Activated B cell treated with CpG ODN at 0.5 μM for 24 hours (primary cell): ENCODE measurements around the gene IGLL1. TPM values are rescaled to one million over a fixed set of nuclear protein-coding genes. Genes with fewer than 3 reads are reported as not detected.
A peak's percentile ranks its signal among the peaks of the same experiment; 100 is the strongest.

Experiments
- ATAC-seq: fragments of 200-7000 bp; cut with Tn5 transposase; one replicate; pipeline ENCODE4 v1.10.0; 2021; ENCODE audit warnings: low read depth, mild to moderate bottlenecking, moderate library complexity
- CTCF ChIA-PET: fragments of 350-600 bp; sonication (Branson Sonifier 250); formaldehyde crosslinking; loops from one replicate; lab custom pipeline; 2021; ENCODE audit warnings: antibody characterized with exemption; lab: Charles Lee
- POLR2A ChIA-PET: fragments of 350-600 bp; sonication (Branson Sonifier 250); formaldehyde crosslinking; loops from one replicate; lab custom pipeline; 2021; ENCODE audit warnings: antibody characterized with exemption; lab: Charles Lee
- DNase-seq: peaks from one replicate; pipeline ENCODE4 v3.0.0; 2022
- H3K27ac Mint-ChIP-seq: one replicate; pipeline ENCODE4 v1.8.0; 2020; ENCODE audit warnings: mixed read lengths
- H3K27me3 Mint-ChIP-seq: one replicate; pipeline ENCODE4 v1.8.0; 2021; ENCODE audit warnings: mixed read lengths
- H3K36me3 Mint-ChIP-seq: one replicate; pipeline ENCODE4 v1.8.0; 2021; ENCODE audit warnings: low read depth, mixed read lengths
- H3K4me1 Mint-ChIP-seq: one replicate; pipeline ENCODE4 v1.8.0; 2021; ENCODE audit warnings: mixed read lengths
- H3K4me3 Mint-ChIP-seq: one replicate; pipeline ENCODE4 v1.8.0; 2020; ENCODE audit warnings: mild to moderate bottlenecking, mixed read lengths
- H3K9me3 Mint-ChIP-seq: one replicate; pipeline ENCODE4 v1.8.0; 2020; ENCODE audit warnings: mixed read lengths
- CTCF ChIP-seq: fragments of 200-600 bp; IDR thresholded peaks from one replicate; pipeline ENCODE4 v1.8.0; 2022; ENCODE audit warnings: antibody characterized with exemption, mild to moderate bottlenecking
- intact Hi-C: fragments of 100-400 bp; cut with micrococcal nuclease; formaldehyde crosslinking; loops from one replicate; pipeline ENCODE4 v1.15.1; 2024
- total RNA-seq: library from RNA; stranded (reverse); gene quantifications from 2 replicates; pipeline ENCODE4 v1.2.3, GENCODE V29; 2022

IGLL1 gene
- total RNA-seq, 1 donor from 2014 or later = not detected

- H3K4me1 Mint-ChIP-seq = peaks cover 7% of the 10 kb centered on the region
- H3K36me3 Mint-ChIP-seq = no peaks in the 10 kb centered on the region
- H3K4me3 Mint-ChIP-seq = no peak overlapping the region
- TF ChIP-seq CTCF = no peak
- H3K27me3 Mint-ChIP-seq = peaks cover 16% of the 10 kb centered on the region
- CTCF ChIA-PET = no interaction called here
- no peak overlapping the region for H3K27ac Mint-ChIP-seq
- DNase-seq (no peak), ATAC-seq (no peak)
- POLR2A ChIA-PET = no interaction called here
- intact Hi-C loops = loop anchor here (10.0 kb wide), 1 partner anchor 1745 kb away; no protein-coding TSS in a partner anchor
- no peaks in the 10 kb centered on the region for H3K9me3 Mint-ChIP-seq
Measured at GRCh38 chr22:23569716-23570115, 10.4 kb downstream of the IGLL1 start.

GRCh38 chr22:23569291-23569690 lies 10.8 kb downstream of the IGLL1 start:
- Mint-ChIP-seq H3K4me1 (peaks cover 7% of the 10 kb centered on the region), H3K9me3 (no peaks in the 10 kb centered on the region), H3K27me3 (peaks cover 20% of the 10 kb centered on the region), H3K27ac (no peak overlapping the region), H3K36me3 (no peaks in the 10 kb centered on the region), H3K4me3 (no peak overlapping the region)
- ChIA-PET POLR2A (no interaction called here), CTCF (no interaction called here)
- ATAC-seq (no peak), DNase-seq (no peak)
- TF ChIP-seq CTCF = no peak
- intact Hi-C loops = no loop called here

- Mint-ChIP-seq H3K27me3 (peaks cover 25% of the 10 kb centered on the region), H3K4me3 (peak overlapping the region; percentile 69), H3K36me3 (no peaks in the 10 kb centered on the region), H3K9me3 (no peaks in the 10 kb centered on the region), H3K4me1 (peaks cover 7% of the 10 kb centered on the region), H3K27ac (no peak overlapping the region)
- DNase-seq = no peak
- TF ChIP-seq CTCF = no peak
- ATAC-seq = no peak
- intact Hi-C loops = no loop called here
- ChIA-PET POLR2A (interaction anchor here (0.7 kb wide), 1 partner anchor 534 kb away, joined by 3 read pairs; no protein-coding TSS in a partner anchor), CTCF (no interaction called here)
Measured at GRCh38 chr22:23566705-23567475, 13.2 kb downstream of the IGLL1 start.

GRCh38 chr22:23565915-23566704 lies 14.0 kb downstream of the IGLL1 start:
- ChIA-PET CTCF (no interaction called here), POLR2A (interaction anchor here (0.7 kb wide), 1 partner anchor 534 kb away, joined by 3 read pairs; no protein-coding TSS in a partner anchor)
- ATAC-seq (peak; percentile 28), DNase-seq (no peak)
- no peaks in the 10 kb centered on the region for H3K36me3 Mint-ChIP-seq
- H3K4me1 Mint-ChIP-seq = peaks cover 7% of the 10 kb centered on the region
- H3K4me3 Mint-ChIP-seq = peak overlapping the region; percentile 84
- H3K27ac Mint-ChIP-seq = no peak overlapping the region
- no peaks in the 10 kb centered on the region for H3K9me3 Mint-ChIP-seq
- H3K27me3 Mint-ChIP-seq = peaks cover 25% of the 10 kb centered on the region
- intact Hi-C loops = no loop called here
- no peak for TF ChIP-seq CTCF

GRCh38 chr22:23565305-23565914 lies 14.7 kb downstream of the IGLL1 start:
- H3K36me3 Mint-ChIP-seq = no peaks in the 10 kb centered on the region
- H3K4me3 Mint-ChIP-seq = peak overlapping the region; percentile 84
- intact Hi-C loops = no loop called here
- peak; percentile 69 for ATAC-seq
- POLR2A ChIA-PET = no interaction called here
- TF ChIP-seq CTCF = no peak
- no peak for DNase-seq
- peaks cover 7% of the 10 kb centered on the region for H3K4me1 Mint-ChIP-seq
- CTCF ChIA-PET = no interaction called here
- no peaks in the 10 kb centered on the region for H3K9me3 Mint-ChIP-seq
- H3K27ac Mint-ChIP-seq = no peak overlapping the region
- peaks cover 25% of the 10 kb centered on the region for H3K27me3 Mint-ChIP-seq
